ENCODE results near the gene ILKAP.

ILKAP gene

GRCh38 chr2:238239863-238240756 lies 36.6 kb upstream of the ILKAP start, which contains the start of gene HES6:
TSS of gene HES6 (minus strand) at chr2:238240038. CDS start at chr2:238239905, 133 bp downstream.
- peak; percentile 83 for DNase-seq (ENCODE audit: low read depth)
- no peak for TF ChIP-seq CTCF (IDR thresholded peaks at IDR 0.05; ENCODE audit: low read length, missing control alignments)
- peak within 1 kb of the TSS; percentile 49 for H3K4me3 ChIP-seq (replicated peaks; ENCODE audit: low read depth, low read length)

- no peak for DNase-seq (ENCODE audit: low read depth)
These were observed 36.0 kb upstream of the ILKAP start for GRCh38 chr2:238239543-238239862.

GRCh38 chr2:238238766-238239542 lies 35.5 kb upstream of the ILKAP start:
- TF ChIP-seq CTCF (IDR thresholded peaks at IDR 0.05; ENCODE audit: low read length, missing control alignments): no peak
- H3K4me3 ChIP-seq (replicated peaks; ENCODE audit: low read depth, low read length): no peak overlapping the region
- no peak for DNase-seq (ENCODE audit: low read depth)

More at GRCh38 chr2:238239543-238239862, 36.0 kb upstream of the ILKAP start:
- peak overlapping the region; percentile 49 for H3K4me3 ChIP-seq (replicated peaks; ENCODE audit: low read depth, low read length)
- no peak for TF ChIP-seq CTCF (IDR thresholded peaks at IDR 0.05; ENCODE audit: low read length, missing control alignments)

GRCh38 chr2:238238311-238238765 lies 34.8 kb upstream of the ILKAP start:
- no peak for DNase-seq (ENCODE audit: low read depth)
- TF ChIP-seq CTCF (IDR thresholded peaks at IDR 0.05; ENCODE audit: low read length, missing control alignments): no peak
- H3K4me3 ChIP-seq (replicated peaks; ENCODE audit: low read depth, low read length): no peak overlapping the region

GRCh38 chr2:238237431-238238135 lies 34.1 kb upstream of the ILKAP start:
- DNase-seq (ENCODE audit: low read depth): no peak
- no peak overlapping the region for H3K4me3 ChIP-seq (replicated peaks; ENCODE audit: low read depth, low read length)
- TF ChIP-seq CTCF (IDR thresholded peaks at IDR 0.05; ENCODE audit: low read length, missing control alignments): no peak

GRCh38 chr2:238236571-238236970 lies 33.1 kb upstream of the ILKAP start:
- TF ChIP-seq CTCF (IDR thresholded peaks at IDR 0.05; ENCODE audit: low read length, missing control alignments): no peak
- no peak for DNase-seq (ENCODE audit: low read depth)
- H3K4me3 ChIP-seq (replicated peaks; ENCODE audit: low read depth, low read length): no peak overlapping the region
